HG02763 (cell line): Measurements from ENCODE around the gene ADGRV1.
"Not testable (repeated sequence)": the region's sequence is repeated elsewhere in the genome, so short reads cannot be mapped to it uniquely, and the experiment has no call there.

Experiments
- ATAC-seq: cut with Tn5 transposase; IDR thresholded peaks from one replicate; pipeline ENCODE4 v1.9.1; 2021; ENCODE audit warnings: mild to moderate bottlenecking, moderate library complexity; ENCODE audit not compliant: unreplicated experiment

ADGRV1 gene

DNA sequence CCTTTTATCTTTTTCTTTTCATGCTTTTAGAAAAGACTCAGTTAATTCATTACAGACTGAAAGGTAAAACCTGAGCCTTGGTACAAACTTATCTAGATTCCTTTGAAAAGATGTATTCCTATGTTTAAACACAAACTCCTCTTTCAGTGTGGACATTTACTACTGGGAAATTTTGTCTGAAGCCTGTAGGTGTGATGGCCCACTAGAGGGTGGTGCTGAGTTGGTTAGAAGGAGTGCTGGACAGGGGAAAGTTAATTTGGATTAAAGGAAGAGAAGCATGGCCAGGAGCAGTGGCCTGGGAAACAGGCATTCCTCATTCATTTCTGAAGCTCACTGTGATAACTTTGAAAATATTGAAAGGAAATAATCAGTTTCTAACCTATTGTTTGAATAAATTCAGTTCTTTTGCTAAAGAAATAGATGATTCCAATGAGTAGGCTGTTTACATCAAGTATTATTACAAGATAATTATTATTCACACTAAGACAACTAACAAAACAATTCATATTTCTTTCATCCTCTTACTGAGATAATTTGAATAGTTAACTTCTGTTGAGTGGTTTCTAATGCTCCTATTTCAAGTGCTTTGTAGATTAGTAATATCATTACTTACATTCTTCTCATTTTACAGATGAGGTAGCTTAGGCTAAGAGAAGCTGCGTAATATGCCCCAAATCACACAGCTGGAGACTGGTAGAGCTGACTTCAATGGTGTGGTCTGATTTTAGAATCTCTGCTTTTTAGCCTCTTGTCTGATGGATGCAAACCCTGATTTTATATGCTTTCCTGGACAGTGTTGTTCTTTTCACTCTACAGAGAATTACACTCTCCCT is 150.9 kb downstream of the ADGRV1 start:
- ATAC-seq, result peak; percentile 59

DNA sequence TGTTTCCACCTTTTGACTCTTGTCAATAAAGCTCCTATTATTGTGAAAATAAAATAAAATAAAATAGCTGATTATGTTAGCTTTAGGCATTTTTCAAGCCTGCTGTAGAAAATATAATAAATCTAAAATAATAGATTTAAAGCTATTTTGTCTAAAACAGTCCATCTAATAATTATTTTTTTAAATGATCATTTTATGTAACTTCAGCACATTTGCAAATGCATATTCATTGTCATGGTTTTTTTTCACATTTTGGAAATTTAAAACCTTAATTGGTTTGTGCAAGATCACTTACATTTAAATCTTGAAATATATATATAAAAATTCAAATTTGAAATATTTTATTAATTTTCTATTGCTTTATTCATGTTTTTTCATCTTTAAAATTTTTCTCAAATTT is 159.8 kb downstream of the ADGRV1 start:
- no peak for ATAC-seq

DNA sequence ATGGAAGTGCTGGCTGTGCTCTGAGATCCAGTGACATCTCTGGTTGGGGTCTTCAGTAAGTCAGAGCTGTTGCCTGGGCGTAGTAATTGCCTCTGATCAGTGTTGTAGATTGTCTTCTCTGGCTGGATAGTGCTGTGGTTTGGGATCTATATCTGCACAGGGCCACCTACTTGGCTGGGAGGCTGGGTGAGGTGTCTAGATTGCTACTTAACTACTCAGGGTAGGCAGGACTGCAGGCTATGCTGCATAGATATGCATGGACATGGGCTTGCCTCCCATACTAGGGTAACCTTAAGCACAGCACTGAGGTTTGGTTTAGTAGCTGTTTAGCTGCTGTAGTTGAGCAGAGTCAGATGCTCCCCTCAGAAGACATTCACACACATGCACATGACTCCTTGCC is 181.0 kb downstream of the ADGRV1 start:
- no peak for ATAC-seq

DNA sequence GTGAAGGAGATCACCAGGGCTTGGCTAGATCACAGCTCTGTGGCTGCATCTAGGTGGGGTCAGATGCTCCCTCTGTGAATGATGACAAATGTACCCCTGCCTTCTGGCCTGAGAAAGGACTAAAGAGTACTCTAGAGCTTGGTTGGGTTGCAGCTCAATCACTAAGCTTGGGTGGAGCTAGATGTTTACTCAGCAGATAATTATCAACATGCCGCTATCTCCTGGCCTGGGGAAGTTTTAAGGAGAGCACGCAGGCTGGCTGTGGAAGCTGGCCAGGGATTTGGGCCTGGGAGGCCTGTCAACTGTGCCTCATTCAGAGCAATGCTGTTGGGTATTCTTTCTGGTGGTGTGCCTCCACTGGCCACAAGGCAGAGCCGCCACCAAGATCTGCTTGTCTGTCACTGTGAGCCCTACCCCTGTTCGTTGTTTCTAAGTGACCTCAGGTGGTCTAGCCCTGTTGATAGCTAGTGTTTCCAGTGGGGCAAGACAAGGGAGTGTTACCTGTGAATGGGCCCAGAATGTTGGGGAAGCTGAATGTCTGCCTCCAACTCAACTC is 181.7 kb downstream of the ADGRV1 start:
- ATAC-seq, result no peak

DNA sequence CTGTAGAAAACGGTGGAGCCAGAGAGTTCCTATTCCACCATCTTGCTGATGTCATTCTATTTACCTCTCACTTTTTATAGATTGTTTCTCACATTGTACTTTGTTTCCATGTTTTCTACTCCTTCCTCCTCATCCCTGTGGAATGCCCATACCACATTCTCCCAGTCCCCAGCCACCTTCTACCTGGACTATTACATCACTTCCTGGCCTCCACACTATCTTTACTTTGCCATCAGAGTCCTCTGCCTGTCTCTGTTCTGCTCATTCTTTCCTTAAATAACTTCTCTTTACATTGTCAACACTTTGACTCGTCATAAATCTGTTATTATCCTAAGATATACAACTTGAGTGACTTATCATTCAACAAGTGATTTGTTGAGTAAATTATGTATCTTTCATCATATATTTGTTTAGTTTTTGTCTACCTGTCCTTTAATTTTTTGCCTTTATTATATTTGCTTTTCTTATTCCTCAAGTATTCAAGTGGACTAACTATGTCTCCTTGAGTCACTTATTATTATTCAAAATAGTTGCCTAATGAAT is 182.5 kb downstream of the ADGRV1 start:
- ATAC-seq, result no peak

DNA sequence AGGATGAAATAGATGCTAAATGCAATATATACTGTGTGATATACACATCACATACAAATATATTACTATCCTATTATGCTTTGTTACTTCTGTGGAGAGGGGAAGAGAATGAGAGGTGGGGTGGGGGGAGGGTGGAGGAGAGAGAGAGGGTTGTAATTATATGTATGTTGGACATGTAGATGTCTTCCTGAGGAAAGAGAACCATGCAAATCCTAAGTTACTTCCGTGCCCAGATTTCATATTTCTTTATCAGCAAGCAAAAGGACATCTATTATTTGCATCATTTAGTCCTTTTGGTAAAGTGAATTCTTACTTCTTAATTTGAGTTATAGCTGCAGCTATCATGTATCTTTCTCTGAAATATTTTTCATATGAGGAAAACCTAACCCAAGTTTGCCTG is 187.5 kb downstream of the ADGRV1 start:
- ATAC-seq, result no peak

DNA sequence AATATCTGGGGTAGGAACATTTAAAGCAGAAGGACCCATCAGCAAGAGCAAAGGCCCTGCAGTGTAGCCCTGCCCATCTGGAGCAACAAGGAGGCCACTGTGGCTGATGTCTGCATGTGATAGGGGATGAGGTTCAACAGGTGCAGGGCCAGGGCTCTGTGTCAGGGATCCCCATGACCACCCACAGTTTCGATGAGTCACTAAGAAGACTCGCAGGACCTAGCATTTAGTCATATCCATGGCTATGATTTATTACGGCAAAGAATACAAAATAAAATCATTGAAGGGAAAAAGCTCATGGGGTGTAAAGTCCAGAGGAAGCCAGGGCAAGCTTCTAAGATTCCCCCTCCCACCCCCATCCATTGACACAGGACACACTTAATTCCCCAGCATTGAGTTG is 188.6 kb downstream of the ADGRV1 start:
- ATAC-seq, result no peak

DNA sequence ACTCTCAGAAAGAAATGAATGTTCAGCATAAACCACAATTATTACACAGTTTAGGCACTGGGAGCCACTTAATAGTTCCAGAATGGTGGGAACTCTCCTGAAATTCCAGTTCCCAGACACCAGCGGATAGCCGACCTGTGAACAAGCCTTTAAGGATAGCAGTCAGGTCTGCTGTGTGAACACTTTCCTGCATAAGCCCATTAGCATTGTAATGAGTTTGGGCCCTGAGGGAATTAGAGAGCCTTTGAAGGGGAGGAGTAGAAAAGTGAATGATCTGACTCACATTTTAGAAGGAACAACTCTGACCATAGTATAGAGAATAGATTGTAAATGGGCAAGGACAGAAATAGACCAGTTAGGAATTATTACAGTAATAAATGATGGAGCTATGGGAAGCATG is 189.1 kb downstream of the ADGRV1 start:
- ATAC-seq, result no peak

DNA sequence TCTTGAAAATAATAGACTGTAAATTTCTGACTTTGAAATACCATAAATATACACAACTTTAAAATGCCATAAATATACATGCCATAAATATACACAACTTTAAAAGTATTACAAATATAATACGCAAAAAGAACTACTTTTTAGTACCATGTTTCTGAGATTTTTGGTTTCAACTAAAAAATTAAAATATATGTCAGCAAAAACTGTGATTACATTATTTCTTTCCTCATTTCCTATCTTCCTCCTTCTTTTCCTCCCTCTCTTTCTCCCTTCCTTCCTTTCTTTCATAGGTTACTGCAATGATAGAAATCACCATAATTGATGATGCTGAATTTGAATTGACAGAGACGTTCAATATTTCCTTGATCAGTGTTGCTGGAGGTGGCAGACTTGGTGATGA is 200.5 kb downstream of the ADGRV1 start:
- ATAC-seq, result no peak

DNA sequence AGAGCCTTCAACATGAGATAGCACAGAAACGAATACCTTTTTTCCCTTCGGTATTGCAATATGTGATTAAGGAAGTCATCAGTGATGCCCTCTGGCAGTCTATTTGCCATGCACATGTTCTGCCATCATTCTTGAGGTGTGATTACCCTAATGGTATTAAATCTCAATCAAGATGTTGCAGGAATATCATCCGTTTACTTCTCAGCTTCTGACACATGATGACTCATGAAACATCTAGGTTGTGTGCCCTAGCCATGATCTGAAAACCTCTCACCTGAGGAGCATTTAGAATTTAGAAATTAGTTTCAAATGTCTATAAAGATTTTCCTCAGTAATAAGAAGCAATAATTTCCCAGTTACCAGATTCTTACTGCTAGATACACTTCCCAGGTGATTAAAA is 209.1 kb downstream of the ADGRV1 start:
- no peak for ATAC-seq

DNA sequence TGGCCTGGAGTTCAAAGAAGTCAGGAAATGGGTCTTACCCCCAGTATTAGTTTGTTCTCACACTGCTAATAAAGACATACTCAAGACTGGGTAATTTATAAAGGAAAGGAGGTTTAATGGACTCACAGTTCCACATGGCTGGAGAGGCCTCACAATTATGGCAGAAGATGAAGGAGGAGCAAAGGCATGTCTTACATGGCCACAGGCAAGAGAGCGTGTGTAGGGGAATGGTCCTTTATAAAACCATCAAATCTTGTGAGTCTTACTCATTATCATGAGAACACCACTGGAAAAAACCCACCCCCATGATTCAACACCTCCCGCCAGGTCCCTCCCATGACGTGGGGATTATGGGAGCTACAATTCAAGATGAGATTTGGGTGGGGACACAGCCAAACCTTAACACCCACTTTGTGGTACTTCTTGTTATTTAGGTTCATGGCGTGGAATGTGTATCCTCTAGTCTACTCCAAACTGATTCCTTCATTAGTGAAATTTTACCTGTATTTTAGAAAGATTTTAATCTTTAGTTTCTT is 211.5 kb downstream of the ADGRV1 start:
- not testable (repeated sequence) for ATAC-seq

DNA sequence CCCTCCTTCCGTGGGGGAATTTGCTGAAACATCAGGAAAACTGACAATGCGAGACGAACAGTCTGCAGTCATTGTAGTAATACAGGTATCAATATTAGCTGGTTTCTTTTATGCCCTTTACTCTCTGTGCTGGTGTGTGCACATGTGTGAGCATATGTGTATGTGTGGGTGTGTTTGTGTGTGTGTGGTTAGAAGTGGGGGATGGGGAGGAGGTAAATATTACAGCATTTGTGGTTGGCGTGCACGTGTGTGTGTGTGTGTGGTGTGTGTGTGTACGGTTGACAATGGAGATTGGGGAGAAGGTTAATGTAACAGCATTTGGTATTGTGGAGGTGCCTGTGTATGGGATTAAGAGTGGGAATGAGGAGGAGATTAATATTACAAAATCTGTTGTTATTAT is 219.4 kb downstream of the ADGRV1 start:
- ATAC-seq, result no peak

DNA sequence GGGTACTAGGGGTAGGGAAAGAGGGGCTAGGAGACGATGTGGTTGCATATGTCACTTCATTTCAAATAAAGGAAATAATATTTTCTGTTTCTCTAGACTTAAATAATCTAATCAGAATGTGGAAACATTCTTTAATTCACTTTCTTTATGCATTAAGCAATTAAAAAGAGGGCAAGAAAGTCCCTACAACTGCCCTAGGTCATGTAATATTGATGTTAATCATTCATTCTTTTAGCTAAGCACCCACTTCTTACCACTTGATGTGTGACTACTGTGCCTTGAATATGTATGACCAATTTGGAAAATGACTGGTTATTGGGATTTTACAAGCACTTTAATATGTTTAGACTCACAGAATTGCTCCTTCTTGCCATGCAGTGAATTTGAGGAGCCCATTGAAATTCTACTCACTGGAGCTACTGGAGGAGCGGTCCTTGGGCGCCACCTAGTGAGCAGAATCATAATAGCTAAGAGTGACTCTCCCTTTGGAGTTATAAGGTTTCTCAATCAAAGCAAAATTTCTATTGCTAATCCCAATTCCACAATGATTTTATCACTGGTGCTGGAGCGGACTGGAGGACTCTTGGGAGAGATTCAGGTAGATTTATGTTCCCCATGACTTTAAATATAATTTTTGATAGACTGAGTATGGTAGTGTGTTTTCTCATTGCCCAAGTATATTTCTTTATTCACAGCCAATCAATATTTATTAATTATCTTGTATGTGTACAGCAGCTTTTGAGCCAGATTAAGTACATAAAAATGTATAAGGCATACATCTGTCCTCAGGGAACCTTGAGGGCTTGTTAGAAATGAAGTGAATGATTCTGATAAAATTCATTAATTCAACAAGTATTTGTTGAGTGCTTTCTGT is 225.1 kb downstream of the ADGRV1 start:
- peak; percentile 85 for ATAC-seq

DNA sequence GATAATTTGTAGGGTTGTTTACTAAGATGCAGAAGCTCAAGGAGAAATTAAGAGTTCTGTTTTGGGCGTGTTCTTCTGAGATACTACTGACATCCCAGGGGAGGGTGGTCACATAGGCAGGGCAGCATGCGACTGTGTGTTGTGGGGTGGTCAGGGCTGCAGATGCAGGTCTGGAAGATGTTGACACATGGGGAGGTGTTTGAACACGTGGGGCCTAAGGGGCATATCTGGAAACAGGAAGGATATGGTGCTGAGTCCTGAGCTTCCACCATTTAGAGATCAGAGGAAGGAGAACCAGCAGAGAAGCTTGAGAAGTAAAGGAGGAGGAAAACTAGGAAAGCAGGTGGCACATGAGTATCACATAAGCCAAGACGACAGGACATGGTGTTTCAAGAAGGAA is 228.2 kb downstream of the ADGRV1 start:
- ATAC-seq, result no peak

DNA sequence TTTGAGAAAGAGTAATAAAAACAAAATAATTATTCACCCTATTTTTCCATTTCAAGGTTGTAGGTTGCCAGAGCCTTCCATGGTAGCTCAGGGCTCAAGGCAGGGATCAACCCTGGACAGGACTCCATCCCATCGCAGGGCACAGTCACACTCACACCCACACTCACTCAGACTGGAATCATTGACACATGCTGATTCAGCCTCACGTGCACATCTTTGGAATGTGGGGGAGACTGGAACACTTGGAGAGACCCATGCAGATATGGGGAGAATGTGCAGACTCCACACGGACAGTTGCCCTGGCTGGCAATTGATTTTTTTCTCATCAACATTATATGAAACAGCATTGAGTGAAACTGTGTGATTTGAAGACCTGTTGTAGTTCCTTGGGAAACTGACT is 234.1 kb downstream of the ADGRV1 start:
- ATAC-seq, result no peak

DNA sequence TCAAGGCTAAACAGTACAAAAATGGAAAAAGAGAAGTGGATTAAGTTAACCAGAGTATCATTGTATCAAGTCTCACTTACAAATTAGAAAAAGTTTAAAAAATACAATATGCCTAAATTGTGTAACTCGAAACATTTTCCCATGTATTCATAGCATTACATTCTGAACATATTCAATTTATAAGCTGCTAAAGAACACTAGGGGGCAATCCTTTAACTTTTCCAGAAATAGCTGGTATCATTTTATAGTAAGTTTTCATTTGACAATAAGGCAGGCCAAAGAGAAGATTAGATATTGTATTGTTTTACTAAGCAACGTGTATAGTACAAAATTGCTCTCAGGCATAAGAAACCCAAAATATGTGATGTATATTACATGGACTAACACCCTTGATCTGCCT is 234.6 kb downstream of the ADGRV1 start:
- ATAC-seq, result no peak

DNA sequence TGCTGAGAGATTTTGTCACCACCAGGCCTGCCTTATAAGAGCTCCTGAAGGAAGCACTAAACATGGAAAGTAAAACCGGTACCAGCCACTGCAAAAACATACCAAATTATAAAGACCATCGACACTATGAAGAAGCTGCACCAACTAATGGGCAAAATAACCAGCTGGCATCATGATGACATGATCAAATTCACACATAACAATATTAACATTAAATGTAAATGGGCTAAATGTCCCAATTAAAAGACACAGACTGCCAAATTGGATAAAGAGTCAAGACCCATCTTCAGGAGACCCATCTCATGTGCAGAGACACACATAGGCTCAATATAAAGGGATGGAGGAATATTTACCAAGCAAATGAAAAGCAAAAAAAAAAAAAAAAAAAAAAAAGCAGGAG is 238.3 kb downstream of the ADGRV1 start:
- ATAC-seq, result not testable (repeated sequence)

DNA sequence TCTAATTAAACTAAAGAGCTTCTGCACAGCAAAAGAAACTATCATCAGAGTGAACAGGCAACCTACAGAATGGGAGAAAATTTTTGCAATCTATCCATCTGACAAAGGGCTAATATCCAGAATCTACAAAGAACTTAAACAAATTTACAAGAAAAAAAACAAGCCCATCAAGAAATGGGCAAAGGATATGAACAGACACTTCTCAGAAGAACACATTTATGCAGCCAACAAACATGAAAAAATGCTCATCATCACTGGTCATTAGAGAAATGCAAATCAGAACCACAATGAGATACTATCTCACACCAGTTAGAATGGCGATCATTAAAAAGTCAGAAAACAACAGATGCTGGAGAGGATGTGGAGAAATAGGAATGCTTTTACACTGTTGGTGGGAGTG is 241.5 kb downstream of the ADGRV1 start:
- ATAC-seq, result not testable (repeated sequence)

DNA sequence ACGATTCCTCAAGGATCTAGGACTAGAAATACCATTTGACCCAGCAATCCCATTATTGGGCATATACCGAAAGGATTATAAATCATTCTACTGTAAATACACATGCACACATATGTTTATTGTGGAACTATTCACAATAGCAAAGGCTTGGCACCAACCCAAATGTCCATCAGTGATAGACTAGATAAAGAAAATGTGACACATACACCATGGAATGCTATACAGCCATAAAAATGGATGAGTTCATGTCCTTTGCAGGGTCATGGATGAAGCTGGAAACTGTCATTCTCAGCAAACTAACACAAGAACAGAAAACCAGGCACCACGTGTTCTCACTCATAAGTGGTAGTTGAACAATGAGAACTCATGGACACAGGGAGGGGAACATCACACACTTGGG is 241.9 kb downstream of the ADGRV1 start:
- not testable (repeated sequence) for ATAC-seq

DNA sequence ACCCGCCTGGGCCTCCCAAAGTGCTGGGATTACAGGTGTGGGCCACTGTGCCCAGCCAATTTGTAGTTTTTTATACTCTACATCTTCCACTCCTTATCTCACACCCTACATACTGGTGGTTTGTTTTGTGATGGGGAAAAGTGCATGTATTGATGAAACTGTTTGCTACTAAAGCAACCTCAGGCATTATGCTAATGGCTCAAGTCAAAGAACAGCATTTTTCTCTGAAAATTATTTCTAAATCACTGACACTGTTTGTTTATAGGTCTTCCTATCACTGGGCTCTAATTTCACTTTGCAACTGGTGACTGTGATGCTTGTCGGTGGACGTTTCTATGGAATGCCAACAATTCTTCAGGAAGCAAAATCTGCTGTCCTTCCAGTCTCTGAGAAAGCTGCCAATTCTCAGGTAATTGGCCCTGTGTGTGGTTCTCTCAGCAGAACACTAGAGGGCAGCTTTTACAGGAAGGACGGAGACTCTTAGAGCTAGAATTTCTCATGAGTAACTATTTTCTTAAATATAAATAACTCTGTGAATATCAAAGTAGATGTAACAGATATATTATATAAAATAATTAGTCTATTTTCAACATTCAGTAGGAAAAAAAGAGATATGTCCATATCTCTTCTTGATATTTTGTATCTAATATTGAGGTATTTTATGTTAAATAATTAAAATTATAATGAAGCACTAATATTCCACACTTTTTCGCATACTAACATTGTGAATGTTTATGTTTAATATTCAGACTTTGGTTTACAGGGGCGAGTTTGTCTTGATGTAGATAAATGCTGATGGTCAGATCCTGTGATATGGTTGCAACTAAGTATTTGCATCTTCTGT is 244.1 kb downstream of the ADGRV1 start:
- peak; percentile 78 for ATAC-seq
